Activated T-cell treated with anti-CD3 and anti-CD28 coated beads, Interleukin-2, amount 50 U/mL, for 48 hours (primary cell): ENCODE results near the gene PISD.
"Not testable (repeated sequence)": the region's sequence is repeated elsewhere in the genome, so short reads cannot be mapped to it uniquely, and the experiment has no call there.

ENCODE experiments used
- DNase-seq, 2 experiments: peaks; one replicate each; pipeline ENCODE4 v3.0.0-alpha.2; 2020

PISD gene

DNA sequence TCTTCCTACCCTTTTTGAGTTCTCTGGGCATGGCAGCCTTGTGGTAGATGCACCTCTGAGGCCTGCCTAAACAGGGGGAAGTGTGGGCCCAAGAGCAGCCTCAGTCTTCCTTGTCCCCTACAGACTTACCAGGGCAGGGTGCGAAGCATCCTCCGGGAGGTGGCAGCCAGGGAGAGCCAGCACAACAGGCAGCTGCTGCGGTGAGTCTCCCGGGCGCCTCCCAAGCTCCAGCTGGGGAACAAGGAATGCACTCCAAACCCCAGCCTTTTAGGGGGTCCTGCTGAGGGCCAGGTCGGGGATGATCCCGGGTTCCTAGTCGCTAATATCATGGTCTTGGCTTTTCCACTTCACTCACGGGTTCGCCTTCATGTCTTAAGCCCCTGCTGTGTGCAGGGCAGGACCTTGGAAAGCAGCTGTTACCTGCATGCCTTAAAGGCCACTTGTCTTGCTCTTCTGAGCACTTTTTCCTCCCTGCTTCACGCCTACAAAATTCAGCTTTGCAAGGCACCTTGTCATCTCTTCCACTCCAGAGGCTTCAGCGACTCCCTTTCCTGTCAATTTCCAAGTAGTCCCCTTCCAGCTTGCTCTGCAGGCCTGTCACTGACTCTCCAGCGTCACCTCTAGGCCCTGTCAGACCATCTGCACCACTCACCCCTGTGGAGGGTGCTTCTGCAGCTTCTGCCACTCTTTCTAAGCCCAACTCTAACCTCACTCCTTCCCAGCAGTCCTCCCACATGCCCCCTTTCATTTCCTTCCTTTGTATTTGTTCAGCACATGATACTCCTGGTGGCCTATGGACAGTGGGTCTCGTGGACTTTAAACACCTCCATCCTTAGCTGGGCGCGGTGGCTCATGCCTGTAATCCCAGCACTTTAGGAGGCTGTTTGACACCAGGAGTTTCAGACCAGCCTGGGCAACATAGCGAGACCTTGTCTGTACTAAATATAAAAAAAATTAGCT is 57.0 kb downstream of the PISD start:
- DNase-seq: no peak

DNA sequence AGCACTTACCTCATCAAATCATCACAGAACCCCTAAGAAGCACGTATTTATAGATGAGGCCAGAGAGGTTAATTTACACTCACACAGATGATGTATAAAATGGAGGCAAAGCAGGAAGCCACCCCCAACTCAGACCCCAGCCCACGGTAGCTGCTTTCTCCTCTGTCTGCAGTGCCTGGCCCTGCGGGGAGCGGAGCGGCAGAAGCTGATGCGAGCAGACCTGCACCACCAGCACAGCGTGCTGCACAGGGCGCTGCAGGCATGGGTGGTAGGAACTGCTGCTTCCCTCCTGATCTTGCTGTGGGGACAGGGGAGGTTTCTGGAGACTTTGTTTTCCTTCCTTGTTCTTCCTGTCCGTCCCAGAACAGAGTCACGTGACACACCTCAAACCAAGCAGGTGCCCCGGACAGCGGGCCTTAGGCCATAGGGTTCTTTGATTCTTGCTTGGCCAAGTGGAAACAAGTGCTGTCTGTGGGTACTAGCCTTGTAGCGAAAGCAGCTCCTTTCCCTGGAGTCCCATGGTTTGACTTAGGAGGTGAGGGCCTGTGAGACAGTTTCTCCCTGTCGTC is 57.8 kb downstream of the PISD start:
- DNase-seq: no peak

GRCh38 chr22:31603574-31603973 is 58.4 kb downstream of the PISD start:
- no peak for DNase-seq

GRCh38 chr22:31603081-31603525 is 58.9 kb downstream of the PISD start:
- DNase-seq: no peak

DNA sequence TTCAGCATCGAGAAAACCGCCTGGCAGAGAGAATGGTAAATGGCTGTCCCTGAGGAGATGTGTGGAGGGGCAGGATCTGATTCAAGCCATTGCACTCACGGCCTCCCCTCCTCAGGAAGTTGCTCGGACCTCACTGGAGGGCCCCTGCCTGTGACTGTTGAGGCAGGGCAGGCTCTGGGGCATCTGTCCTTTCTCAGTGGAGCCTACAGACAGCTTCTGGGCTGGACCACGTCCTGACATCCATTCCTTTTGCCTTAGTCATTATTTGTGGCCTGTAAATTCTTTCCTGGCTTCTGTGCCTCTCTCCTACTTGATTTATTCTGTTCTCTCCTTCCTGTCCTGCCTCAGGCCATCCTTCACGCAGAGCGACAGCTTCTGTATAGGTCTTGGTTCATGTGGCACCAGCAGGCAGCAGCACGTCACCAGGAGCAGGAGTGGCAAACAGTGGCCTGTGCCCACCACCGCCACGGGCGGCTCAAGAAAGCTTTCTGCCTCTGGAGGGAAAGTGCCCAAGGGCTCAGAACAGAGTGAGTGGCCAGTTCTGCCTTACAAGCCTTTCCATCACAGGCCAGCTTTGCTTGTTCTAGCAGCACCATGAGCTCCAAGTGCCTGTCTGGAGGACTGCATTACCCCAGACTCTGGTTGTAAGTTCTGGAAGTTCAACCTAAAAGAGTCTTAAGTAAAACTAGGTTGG is 59.6 kb downstream of the PISD start:
- no peak for DNase-seq

GRCh38 chr22:31595271-31595670 is 66.7 kb downstream of the PISD start:
- DNase-seq: no peak

DNA sequence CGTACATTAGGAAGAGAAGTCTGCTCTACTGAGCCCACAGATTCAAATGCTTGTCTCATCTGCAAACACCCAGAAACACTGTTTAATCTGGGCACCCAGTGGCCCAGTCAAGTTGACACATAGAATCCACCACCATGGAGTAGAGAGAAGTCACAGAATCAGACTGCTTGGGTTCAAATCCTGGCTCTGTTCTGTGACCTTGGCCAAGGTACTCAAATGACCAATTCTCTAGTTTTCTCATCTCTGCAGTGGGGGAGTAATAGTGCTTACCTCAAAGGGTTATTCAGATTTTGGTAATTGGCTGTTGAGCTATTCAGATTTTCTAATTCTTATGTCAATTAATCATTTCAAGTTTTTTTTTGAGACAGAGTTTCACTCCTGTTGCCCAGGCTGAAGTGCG is 71.9 kb downstream of the PISD start:
- DNase-seq: not testable (repeated sequence)

- DNase-seq: no peak
Measured at GRCh38 chr22:31588970-31589675, 72.9 kb downstream of the PISD start.

GRCh38 chr22:31586137-31586920 is 75.7 kb downstream of the PISD start:
- DNase-seq: no peak

DNA sequence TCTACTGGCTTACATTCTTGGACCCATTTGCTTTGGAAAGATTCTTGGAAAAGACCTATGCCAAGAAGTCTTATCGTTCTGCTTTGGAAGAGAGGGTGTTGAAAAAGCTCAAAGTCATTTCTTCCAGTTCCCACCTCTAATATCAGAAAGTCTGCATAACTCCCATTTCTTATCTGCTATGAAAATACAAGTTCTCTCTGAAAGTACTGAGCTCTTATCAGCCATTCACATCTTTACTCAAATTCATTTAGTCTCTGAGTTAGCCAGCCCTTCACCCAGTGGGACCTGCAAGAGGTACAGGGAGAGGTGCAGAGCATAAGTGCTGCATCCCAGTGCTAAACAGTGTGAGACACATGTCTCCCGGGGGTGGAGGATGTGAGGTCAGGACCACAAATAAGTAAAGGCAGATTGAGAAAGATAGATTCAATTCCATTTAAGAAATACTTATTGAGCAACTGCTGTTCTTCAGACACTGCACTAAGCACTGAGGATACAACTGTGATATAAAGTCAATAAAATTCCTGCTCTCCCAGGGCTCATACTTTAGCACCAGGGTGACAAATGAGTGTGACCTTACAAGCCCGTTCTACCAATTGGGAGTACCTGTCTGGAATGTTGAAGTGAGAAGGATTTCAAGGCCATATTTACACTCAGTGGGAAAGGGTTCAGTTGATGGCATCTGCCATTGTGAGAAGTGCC is 76.7 kb downstream of the PISD start:
- peak in 1 of 2 experiments; percentile 42 for DNase-seq

DNA sequence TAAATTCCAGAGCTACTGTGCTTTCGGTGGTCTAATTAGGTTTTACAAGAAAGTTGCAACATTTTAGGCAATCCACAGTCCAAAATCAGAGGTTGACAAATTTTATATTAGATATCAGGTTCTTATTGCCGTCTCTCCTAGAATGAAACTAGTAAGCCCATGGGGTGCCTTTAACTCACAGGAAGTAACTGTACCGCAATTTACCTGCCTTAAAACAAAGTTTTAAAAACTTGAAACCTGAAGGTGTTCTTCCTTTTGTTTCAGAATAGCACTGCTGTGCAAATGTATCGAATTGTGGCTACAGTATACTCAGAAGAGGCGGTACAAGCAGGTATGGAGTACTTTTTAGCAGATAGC is 77.2 kb downstream of the PISD start:
- no peak for DNase-seq

DNA sequence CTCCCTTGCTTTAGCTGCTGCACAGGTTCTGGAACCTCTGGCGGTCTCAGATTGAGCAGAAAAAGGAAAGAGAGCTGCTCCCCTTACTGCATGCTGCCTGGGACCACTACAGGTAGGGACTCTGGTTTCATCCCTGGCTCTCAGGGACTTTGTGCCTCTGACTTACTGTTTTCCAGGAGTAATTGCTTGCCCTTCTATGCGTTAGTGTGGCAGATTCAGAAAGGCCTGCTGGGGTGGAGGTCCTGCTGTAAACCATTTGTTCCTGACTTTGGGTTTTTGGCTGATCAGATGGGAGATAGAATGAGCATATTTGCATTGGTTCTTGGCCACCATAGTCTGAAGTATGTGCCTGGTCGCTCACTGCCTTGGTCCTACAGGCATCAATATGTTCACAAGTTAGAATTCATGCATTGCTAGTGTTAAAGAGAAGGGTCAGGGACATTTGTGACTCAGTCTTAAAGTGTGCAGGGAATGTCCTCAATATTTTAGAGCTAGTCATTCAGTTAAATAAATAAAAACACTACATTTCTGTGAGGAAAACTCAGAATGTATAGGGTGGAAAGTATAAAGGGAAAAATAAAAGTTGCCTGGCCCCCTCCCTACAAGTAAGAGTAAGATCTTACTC is 78.0 kb downstream of the PISD start:
- DNase-seq: no peak

GRCh38 chr22:31579835-31580242 is 82.2 kb downstream of the PISD start:
- no peak for DNase-seq

- no peak for DNase-seq
Measured at GRCh38 chr22:31578171-31578570, 83.8 kb downstream of the PISD start.

GRCh38 chr22:31577711-31578110 is 84.3 kb downstream of the PISD start:
- DNase-seq: no peak

GRCh38 chr22:31575190-31575589 is 86.8 kb downstream of the PISD start:
- no peak for DNase-seq

DNA sequence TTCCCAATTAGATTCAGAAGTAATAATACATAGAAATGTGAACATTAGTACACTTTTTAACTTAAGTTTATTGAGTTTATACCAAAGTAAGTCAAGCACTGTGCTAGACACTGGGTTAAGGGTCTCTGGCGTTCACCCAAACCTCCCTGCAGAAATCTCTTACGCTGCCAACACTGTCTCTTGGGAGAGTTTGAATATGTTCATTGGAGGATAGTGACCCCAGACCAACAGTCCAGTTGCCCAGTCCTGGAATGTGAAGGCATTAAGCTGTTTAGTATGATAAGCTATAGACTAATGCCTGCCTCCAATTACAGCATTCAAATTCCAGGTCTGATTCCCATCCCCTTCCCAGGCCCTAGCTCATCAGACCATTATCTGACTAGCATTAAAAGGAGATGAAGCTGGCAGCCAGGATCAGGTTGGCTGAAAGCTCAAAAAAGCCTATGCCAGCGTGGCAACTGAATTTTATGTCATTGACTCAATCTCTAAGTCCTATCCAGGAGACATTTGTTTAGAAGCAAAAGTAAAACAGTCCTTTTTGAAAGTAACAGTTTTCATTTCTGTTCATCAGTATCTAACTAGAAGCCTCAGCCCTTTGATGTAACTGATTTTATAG is 87.9 kb downstream of the PISD start:
- no peak for DNase-seq

GRCh38 chr22:31572939-31573338 is 89.1 kb downstream of the PISD start:
- DNase-seq: no peak

DNA sequence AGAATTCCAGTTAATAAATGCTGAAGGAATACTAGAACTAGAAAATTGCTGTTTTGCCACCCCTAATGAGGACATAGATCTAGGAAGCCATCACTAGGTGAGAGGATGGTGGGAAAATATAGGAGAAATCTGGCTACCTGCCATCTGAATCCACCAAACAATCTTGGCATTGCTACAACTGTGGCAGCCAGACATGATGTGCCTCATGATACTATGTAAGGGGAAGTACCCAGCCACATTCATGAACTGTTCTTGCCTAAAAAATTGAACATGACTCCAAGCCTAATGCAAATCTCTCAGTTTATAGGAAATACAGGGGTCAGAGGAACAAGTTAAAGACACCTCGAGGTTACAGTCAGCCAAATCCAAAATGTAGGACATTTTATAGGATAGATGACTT is 92.9 kb downstream of the PISD start:
- DNase-seq: no peak
